ENCODE results near the gene FAM118A.
"Not testable (repeated sequence)": the region's sequence is repeated elsewhere in the genome, so short reads cannot be mapped to it uniquely, and the experiment has no call there.

Gene FAM118A

DNA sequence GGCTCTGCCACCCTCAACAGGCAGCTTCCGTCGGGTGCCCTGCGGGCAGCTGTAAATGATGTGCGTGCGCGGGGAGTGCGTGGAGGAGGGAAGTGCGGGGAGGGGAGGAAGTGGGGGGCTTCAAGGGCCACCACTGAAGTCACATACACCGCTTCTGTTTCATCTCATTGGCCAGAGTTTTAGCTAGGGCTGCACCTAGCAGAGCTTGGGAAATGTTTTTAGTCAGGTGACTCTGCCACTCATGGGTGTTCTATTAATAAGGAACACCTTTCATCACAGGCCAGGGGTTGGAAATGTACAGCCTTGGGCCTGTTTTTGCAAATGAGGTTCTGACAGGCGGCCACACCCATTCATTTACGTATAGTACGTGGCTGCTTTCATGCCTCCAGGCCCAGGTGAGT is 14.6 kb downstream of the FAM118A start:
- Histone ChIP-seq H3K4ac (ENCODE audit: low read depth, low read length) (no peak overlapping the region), H2BK120ac (ENCODE audit: insufficient read depth, low read length, poor library complexity) (no peak overlapping the region), H3K79me1 (ENCODE audit: low read length) (no peaks in the 10 kb centered on the region), H4K91ac (ENCODE audit: low read depth, low read length) (no peak overlapping the region), H2AFZ (ENCODE audit: insufficient read depth, low read length, poor library complexity) (no peak overlapping the region), H4K12ac (ENCODE audit: low read depth, low read length) (no peak overlapping the region), H3K14ac (ENCODE audit: low read length) (no peak overlapping the region), H3K79me2 (ENCODE audit: control insufficient read depth, insufficient read depth, low read length, poor library complexity) (no peaks in the 10 kb centered on the region), H3K9me3 (ENCODE audit: insufficient read depth, low read depth, low read length) (peaks cover 4% of the 10 kb centered on the region), H3K4me3 (ENCODE audit: low read depth, low read length) (no peak overlapping the region), H4K8ac (ENCODE audit: low read depth, low read length) (no peak overlapping the region), H2BK5ac (ENCODE audit: low read depth, low read length, poor library complexity) (no peak overlapping the region), H3K4me2 (ENCODE audit: low read length) (no peak overlapping the region), H3K27me3 (ENCODE audit: insufficient read depth, low read length) (no peaks in the 10 kb centered on the region), H2BK12ac (ENCODE audit: low read length) (no peak overlapping the region), H3K27ac (ENCODE audit: low read depth, low read length) (no peak overlapping the region), H2AK5ac (ENCODE audit: low read length) (no peak overlapping the region), H3K18ac (ENCODE audit: low read length) (no peak overlapping the region), H3K4me1 (ENCODE audit: control insufficient read depth in 1 of 2, insufficient read depth in 2 of 2, low read length in 2 of 2) (peaks cover 2 to 4% of the 10 kb centered on the region in 2 experiments), H3K23ac (ENCODE audit: low read length) (no peak overlapping the region), H3K36me3 (ENCODE audit: control insufficient read depth in 1 of 2, insufficient read depth in 2 of 2, low read length in 2 of 2) (peaks cover 46 to 51% of the 10 kb centered on the region in 2 experiments), H3K9ac (ENCODE audit: low read length) (no peak overlapping the region)
- 100% methylated on average over 5 of the region's 12 CpGs for WGBS (ENCODE audit: extremely low coverage, insufficient coverage, insufficient read length)
- DNase-seq: no peak

GRCh38 chr22:45328261-45328660 is 18.5 kb downstream of the FAM118A start:
- not testable (repeated sequence) for H4K91ac ChIP-seq (ENCODE audit: low read depth, low read length); H3K18ac ChIP-seq (ENCODE audit: low read length); H3K14ac ChIP-seq (ENCODE audit: low read length); H2BK120ac ChIP-seq (ENCODE audit: insufficient read depth, low read length, poor library complexity); H3K27me3 ChIP-seq (ENCODE audit: insufficient read depth, low read length); H3K9me3 ChIP-seq (ENCODE audit: insufficient read depth, low read depth, low read length); H3K9ac ChIP-seq (ENCODE audit: low read length); H3K4me1 ChIP-seq (ENCODE audit: control insufficient read depth in 1 of 2, insufficient read depth in 2 of 2, low read length in 2 of 2); H2BK12ac ChIP-seq (ENCODE audit: low read length); H3K4me2 ChIP-seq (ENCODE audit: low read length); H4K8ac ChIP-seq (ENCODE audit: low read depth, low read length); H4K12ac ChIP-seq (ENCODE audit: low read depth, low read length); H2AFZ ChIP-seq (ENCODE audit: insufficient read depth, low read length, poor library complexity); H2AK5ac ChIP-seq (ENCODE audit: low read length); H2BK5ac ChIP-seq (ENCODE audit: low read depth, low read length, poor library complexity); H3K4me3 ChIP-seq (ENCODE audit: low read depth, low read length); H3K79me1 ChIP-seq (ENCODE audit: low read length); H3K27ac ChIP-seq (ENCODE audit: low read depth, low read length); H3K4ac ChIP-seq (ENCODE audit: low read depth, low read length); H3K79me2 ChIP-seq (ENCODE audit: control insufficient read depth, insufficient read depth, low read length, poor library complexity); H3K23ac ChIP-seq (ENCODE audit: low read length); DNase-seq
- H3K36me3 ChIP-seq (ENCODE audit: control insufficient read depth in 1 of 2, insufficient read depth in 2 of 2, low read length in 2 of 2): peaks cover 58 to 63% of the 10 kb centered on the region in 2 experiments
- WGBS (ENCODE audit: extremely low coverage, insufficient coverage, insufficient read length): no CpG with 5 or more reads among the region's 8 CpGs

DNA sequence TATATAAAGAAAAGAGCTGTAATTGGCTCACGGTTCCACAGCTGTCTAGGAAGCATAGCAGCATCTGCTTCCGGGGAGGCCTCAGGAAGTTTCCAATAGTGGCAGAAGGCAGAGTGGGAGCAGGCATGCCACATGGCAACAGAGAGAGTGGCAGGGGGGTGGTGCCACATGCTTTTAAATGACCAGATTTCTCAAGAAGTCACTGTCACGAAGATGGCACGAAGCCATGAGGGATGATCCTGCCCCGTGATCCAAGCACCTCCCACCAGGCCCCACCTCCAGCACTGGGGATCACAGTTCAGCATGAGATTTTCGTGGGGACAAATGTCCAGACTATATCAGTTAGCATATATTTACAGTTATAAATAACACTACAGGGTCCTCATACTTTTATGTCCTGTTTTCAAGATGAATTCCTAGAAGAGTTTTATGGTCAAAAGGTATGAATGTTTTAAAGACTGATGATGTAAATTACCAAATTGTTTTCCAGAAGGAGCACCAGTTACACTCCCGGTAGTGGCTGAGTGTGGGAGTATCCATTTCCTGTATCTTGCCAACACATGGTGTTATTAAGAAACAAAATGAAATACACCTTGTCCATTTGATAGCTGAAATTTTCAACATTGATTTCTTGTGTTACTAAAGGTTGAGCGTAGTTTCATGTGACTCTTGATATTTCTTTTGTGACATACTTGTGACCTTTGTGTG is 19.2 kb downstream of the FAM118A start:
- no peak overlapping the region for H2AFZ ChIP-seq (ENCODE audit: insufficient read depth, low read length, poor library complexity)
- no peak overlapping the region for H3K4me3 ChIP-seq (ENCODE audit: low read depth, low read length)
- H2BK12ac ChIP-seq (ENCODE audit: low read length): no peak overlapping the region
- H3K9me3 ChIP-seq (ENCODE audit: insufficient read depth, low read depth, low read length): peaks cover 4% of the 10 kb centered on the region
- H4K8ac ChIP-seq (ENCODE audit: low read depth, low read length): no peak overlapping the region
- no peak overlapping the region for H3K14ac ChIP-seq (ENCODE audit: low read length)
- no peak overlapping the region for H3K4me2 ChIP-seq (ENCODE audit: low read length)
- H3K36me3 ChIP-seq (ENCODE audit: control insufficient read depth in 1 of 2, insufficient read depth in 2 of 2, low read length in 2 of 2): peaks cover 52 to 56% of the 10 kb centered on the region in 2 experiments
- no peak for DNase-seq
- H3K79me1 ChIP-seq (ENCODE audit: low read length): no peaks in the 10 kb centered on the region
- H3K23ac ChIP-seq (ENCODE audit: low read length): no peak overlapping the region
- H3K18ac ChIP-seq (ENCODE audit: low read length): no peak overlapping the region
- H4K91ac ChIP-seq (ENCODE audit: low read depth, low read length): no peak overlapping the region
- H3K9ac ChIP-seq (ENCODE audit: low read length): no peak overlapping the region
- no peaks in the 10 kb centered on the region for H3K27me3 ChIP-seq (ENCODE audit: insufficient read depth, low read length)
- H2BK5ac ChIP-seq (ENCODE audit: low read depth, low read length, poor library complexity): no peak overlapping the region
- H3K79me2 ChIP-seq (ENCODE audit: control insufficient read depth, insufficient read depth, low read length, poor library complexity): no peaks in the 10 kb centered on the region
- H2BK120ac ChIP-seq (ENCODE audit: insufficient read depth, low read length, poor library complexity): no peak overlapping the region
- no peak overlapping the region for H2AK5ac ChIP-seq (ENCODE audit: low read length)
- no CpG with 5 or more reads among the region's 8 CpGs for WGBS (ENCODE audit: extremely low coverage, insufficient coverage, insufficient read length)
- H3K4me1 ChIP-seq (ENCODE audit: control insufficient read depth in 1 of 2, insufficient read depth in 2 of 2, low read length in 2 of 2): no peaks in the 10 kb centered on the region
- H3K27ac ChIP-seq (ENCODE audit: low read depth, low read length): no peak overlapping the region
- H3K4ac ChIP-seq (ENCODE audit: low read depth, low read length): no peak overlapping the region
- no peak overlapping the region for H4K12ac ChIP-seq (ENCODE audit: low read depth, low read length)

DNA sequence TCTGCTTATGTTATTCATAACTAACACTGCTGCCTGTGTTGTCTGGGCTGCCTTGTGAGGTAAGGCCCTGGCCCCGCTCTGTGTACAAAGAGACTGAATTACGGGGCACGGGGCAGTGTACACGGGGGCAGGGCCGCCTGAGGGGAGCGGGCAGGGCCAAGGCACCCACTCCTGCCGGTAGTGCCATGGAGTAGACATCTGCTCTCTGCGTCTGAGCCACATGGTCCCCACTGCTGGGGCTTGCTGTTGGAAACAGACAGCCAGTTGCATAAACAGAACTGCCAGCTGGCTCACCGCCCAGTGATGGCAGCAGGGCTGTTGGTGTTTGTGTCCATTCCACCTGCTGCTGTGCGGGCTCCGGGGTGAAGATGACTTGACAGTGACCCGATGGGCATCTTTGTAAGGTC is 19.8 kb downstream of the FAM118A start:
- H3K9ac ChIP-seq (ENCODE audit: low read length): no peak overlapping the region
- H2BK120ac ChIP-seq (ENCODE audit: insufficient read depth, low read length, poor library complexity): no peak overlapping the region
- H3K4ac ChIP-seq (ENCODE audit: low read depth, low read length): no peak overlapping the region
- H2AK5ac ChIP-seq (ENCODE audit: low read length): no peak overlapping the region
- no peak for DNase-seq
- no peak overlapping the region for H3K4me2 ChIP-seq (ENCODE audit: low read length)
- no peak overlapping the region for H4K91ac ChIP-seq (ENCODE audit: low read depth, low read length)
- no peak overlapping the region for H4K12ac ChIP-seq (ENCODE audit: low read depth, low read length)
- H3K79me1 ChIP-seq (ENCODE audit: low read length): no peaks in the 10 kb centered on the region
- H2BK12ac ChIP-seq (ENCODE audit: low read length): no peak overlapping the region
- H3K36me3 ChIP-seq (ENCODE audit: control insufficient read depth in 1 of 2, insufficient read depth in 2 of 2, low read length in 2 of 2): peaks cover 51 to 53% of the 10 kb centered on the region in 2 experiments
- H3K23ac ChIP-seq (ENCODE audit: low read length): no peak overlapping the region
- WGBS (ENCODE audit: extremely low coverage, insufficient coverage, insufficient read length): no CpG with 5 or more reads among the region's 12 CpGs
- H2AFZ ChIP-seq (ENCODE audit: insufficient read depth, low read length, poor library complexity): no peak overlapping the region
- H3K4me3 ChIP-seq (ENCODE audit: low read depth, low read length): no peak overlapping the region
- H3K4me1 ChIP-seq (ENCODE audit: control insufficient read depth in 1 of 2, insufficient read depth in 2 of 2, low read length in 2 of 2): no peaks in the 10 kb centered on the region
- peaks cover 4% of the 10 kb centered on the region for H3K9me3 ChIP-seq (ENCODE audit: insufficient read depth, low read depth, low read length)
- no peaks in the 10 kb centered on the region for H3K27me3 ChIP-seq (ENCODE audit: insufficient read depth, low read length)
- no peaks in the 10 kb centered on the region for H3K79me2 ChIP-seq (ENCODE audit: control insufficient read depth, insufficient read depth, low read length, poor library complexity)
- H4K8ac ChIP-seq (ENCODE audit: low read depth, low read length): no peak overlapping the region
- no peak overlapping the region for H3K14ac ChIP-seq (ENCODE audit: low read length)
- H2BK5ac ChIP-seq (ENCODE audit: low read depth, low read length, poor library complexity): no peak overlapping the region
- H3K27ac ChIP-seq (ENCODE audit: low read depth, low read length): no peak overlapping the region
- H3K18ac ChIP-seq (ENCODE audit: low read length): no peak overlapping the region
